Activated T-helper 17 cell treated with anti-CD3 and anti-CD28 coated beads, Interleukin-2, amount 50 U/mL, for 72 hours (primary cell): ENCODE results near the gene POP7. TPM values are rescaled to one million over a fixed set of nuclear protein-coding genes. Genes with fewer than 3 reads are reported as not detected.

Experiments used
- ATAC-seq: fragments of 150-1000 bp; cut with Tn5 transposase; replicated peaks from 2 replicates; pipeline ENCODE4 v1.10.0; 2021; ENCODE audit warnings: mild to moderate bottlenecking, moderate library complexity
- H3K27ac Mint-ChIP-seq: one replicate; pipeline ENCODE4 v1.8.0; 2022; ENCODE audit warnings: mixed read lengths
- H3K27me3 Mint-ChIP-seq: one replicate; pipeline ENCODE4 v1.8.0; 2022; ENCODE audit warnings: mixed read lengths
- H3K36me3 Mint-ChIP-seq: one replicate; pipeline ENCODE4 v1.8.0; 2022; ENCODE audit warnings: low read depth, mild to moderate bottlenecking, mixed read lengths
- H3K4me1 Mint-ChIP-seq: one replicate; pipeline ENCODE4 v1.8.0; 2022; ENCODE audit warnings: mixed read lengths
- H3K4me3 Mint-ChIP-seq: one replicate; pipeline ENCODE4 v1.8.0; 2022; ENCODE audit warnings: mild to moderate bottlenecking, mixed read lengths
- H3K9me3 Mint-ChIP-seq: one replicate; pipeline ENCODE4 v1.8.0; 2022; ENCODE audit warnings: mixed read lengths
- total RNA-seq, 2 donors: library from RNA; stranded (reverse); gene quantifications; one replicate each; pipeline ENCODE4 v1.2.3, GENCODE V29; 2022

The POP7 gene
- total RNA-seq, 2 donors from 2014 or later = 29.6 to 68.9 TPM

GRCh38 chr7:100683659-100684533 lies 22.0 kb upstream of the POP7 start:
- Mint-ChIP-seq H3K27ac (no peak overlapping the region), H3K4me3 (no peak overlapping the region), H3K36me3 (peaks cover 78% of the 10 kb centered on the region), H3K9me3 (no peaks in the 10 kb centered on the region), H3K4me1 (peaks cover 9% of the 10 kb centered on the region), H3K27me3 (no peaks in the 10 kb centered on the region)
- no peak for ATAC-seq

- Mint-ChIP-seq H3K9me3 (no peaks in the 10 kb centered on the region), H3K36me3 (peaks cover 78% of the 10 kb centered on the region), H3K4me3 (no peak overlapping the region), H3K27me3 (no peaks in the 10 kb centered on the region), H3K27ac (no peak overlapping the region), H3K4me1 (peaks cover 5% of the 10 kb centered on the region)
- ATAC-seq = no peak
These were observed 21.3 kb upstream of the POP7 start for GRCh38 chr7:100684534-100685042.

- Mint-ChIP-seq H3K4me3 (no peak overlapping the region), H3K27me3 (no peaks in the 10 kb centered on the region), H3K36me3 (peaks cover 78% of the 10 kb centered on the region), H3K9me3 (no peaks in the 10 kb centered on the region), H3K27ac (no peak overlapping the region), H3K4me1 (peaks cover 2% of the 10 kb centered on the region)
- no peak for ATAC-seq
These were observed 20.8 kb upstream of the POP7 start for GRCh38 chr7:100685049-100685605.

GRCh38 chr7:100685631-100686145 lies 20.2 kb upstream of the POP7 start:
- Mint-ChIP-seq H3K36me3 (peaks cover 74% of the 10 kb centered on the region), H3K4me3 (no peak overlapping the region), H3K9me3 (no peaks in the 10 kb centered on the region), H3K27ac (no peak overlapping the region), H3K4me1 (no peaks in the 10 kb centered on the region), H3K27me3 (no peaks in the 10 kb centered on the region)
- ATAC-seq = no peak

DNA sequence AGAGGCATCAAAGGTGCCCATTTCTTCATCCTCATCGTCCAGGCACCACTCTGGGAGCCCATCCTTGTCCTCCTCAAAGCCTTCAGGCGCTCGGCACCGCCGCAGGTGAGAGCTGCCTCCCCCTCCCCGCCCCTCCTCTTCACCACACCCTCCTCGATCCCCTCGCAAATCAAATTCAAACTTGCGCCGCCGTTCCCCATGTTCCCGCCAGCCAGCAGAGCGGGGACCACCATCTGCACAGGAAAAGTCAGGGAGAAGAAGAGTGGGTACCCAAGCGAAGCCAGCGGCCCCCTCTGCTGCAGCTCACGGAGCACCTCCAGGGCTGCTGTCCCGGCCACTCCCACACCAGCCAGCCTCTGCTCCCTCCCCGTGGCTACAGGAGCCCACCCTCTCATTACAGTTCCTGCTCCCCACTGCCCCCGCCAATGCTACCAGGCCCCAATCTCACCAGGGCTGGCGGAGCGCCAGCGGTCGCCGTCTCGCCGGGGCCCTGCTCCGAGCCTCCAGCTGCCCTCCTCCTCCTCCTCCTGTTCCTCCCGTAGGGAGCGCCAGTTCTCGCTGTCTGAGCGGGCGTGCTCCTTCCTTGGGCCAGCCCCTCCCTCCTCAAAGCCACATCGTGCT lies 19.6 kb upstream of the POP7 start:
- Mint-ChIP-seq H3K27me3 (no peaks in the 10 kb centered on the region), H3K4me1 (no peaks in the 10 kb centered on the region), H3K27ac (no peak overlapping the region), H3K36me3 (peaks cover 72% of the 10 kb centered on the region), H3K9me3 (no peaks in the 10 kb centered on the region), H3K4me3 (no peak overlapping the region)
- ATAC-seq = no peak

- Mint-ChIP-seq H3K27me3 (no peaks in the 10 kb centered on the region), H3K9me3 (no peaks in the 10 kb centered on the region), H3K4me1 (peaks cover 4% of the 10 kb centered on the region), H3K27ac (no peak overlapping the region), H3K4me3 (no peak overlapping the region), H3K36me3 (peaks cover 71% of the 10 kb centered on the region)
- ATAC-seq = no peak
These were observed 19.1 kb upstream of the POP7 start for GRCh38 chr7:100686822-100687211.

DNA sequence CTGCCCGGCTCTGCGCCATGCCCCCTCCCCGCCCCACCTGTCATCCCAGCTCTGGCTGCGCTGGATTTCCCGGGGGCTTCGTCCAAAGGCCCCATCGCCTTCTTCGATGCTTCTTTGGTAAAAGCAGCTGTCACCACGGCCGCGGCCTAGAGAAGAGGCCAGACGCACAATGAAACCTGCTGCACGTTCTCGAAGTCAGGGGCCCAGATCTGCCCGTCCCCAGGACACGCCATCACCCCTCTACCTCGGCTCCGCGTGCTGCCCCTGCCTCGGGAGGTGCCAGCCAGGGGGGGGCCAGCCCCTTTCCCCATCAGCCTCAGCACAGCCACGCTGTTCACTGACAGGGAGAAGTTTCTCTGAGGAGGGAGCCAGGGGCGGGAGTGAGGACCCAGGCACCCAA lies 18.7 kb upstream of the POP7 start:
- Mint-ChIP-seq H3K4me1 (peaks cover 8% of the 10 kb centered on the region), H3K4me3 (no peak overlapping the region), H3K27ac (no peak overlapping the region), H3K36me3 (peaks cover 74% of the 10 kb centered on the region), H3K27me3 (no peaks in the 10 kb centered on the region), H3K9me3 (no peaks in the 10 kb centered on the region)
- no peak for ATAC-seq

DNA sequence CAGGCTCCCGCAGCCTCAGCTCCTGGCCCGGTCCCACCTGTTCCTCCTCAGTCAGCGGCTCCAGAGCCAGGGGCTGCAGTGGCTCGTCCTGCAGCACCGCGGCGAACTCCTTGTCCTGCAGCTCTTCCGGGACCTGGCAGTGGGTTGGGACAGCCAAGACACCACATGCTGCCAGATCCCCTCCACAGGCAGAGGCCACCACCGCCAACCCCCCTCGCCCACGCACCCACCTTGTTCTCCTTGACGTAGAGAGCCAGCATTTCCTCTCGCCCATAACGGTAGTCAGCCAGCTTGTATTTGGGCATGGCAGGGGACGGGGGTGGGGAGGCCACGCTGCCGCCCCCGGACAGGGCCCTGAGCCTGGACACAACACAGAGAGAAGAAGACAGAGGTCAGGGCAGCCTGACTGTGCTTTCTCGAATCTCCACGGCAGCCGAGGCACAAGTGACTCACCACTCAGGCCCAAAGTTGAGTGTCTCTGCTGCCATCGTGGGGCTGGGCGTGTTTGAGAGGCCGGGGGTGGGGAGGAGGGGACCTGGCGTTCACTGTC lies 18.1 kb upstream of the POP7 start:
- H3K27me3 Mint-ChIP-seq = no peaks in the 10 kb centered on the region
- no peak for ATAC-seq
- no peak overlapping the region for H3K27ac Mint-ChIP-seq
- H3K4me1 Mint-ChIP-seq = peaks cover 14% of the 10 kb centered on the region
- H3K9me3 Mint-ChIP-seq = no peaks in the 10 kb centered on the region
- H3K4me3 Mint-ChIP-seq = no peak overlapping the region
- peaks cover 74% of the 10 kb centered on the region for H3K36me3 Mint-ChIP-seq

- H3K27me3 Mint-ChIP-seq = no peaks in the 10 kb centered on the region
- H3K4me1 Mint-ChIP-seq = peaks cover 17% of the 10 kb centered on the region
- H3K27ac Mint-ChIP-seq = peak overlapping the region; percentile 63
- no peak overlapping the region for H3K4me3 Mint-ChIP-seq
- H3K36me3 Mint-ChIP-seq = peaks cover 76% of the 10 kb centered on the region
- no peak for ATAC-seq
- no peaks in the 10 kb centered on the region for H3K9me3 Mint-ChIP-seq
These were observed 17.5 kb upstream of the POP7 start for GRCh38 chr7:100688326-100688860.

GRCh38 chr7:100689230-100690135 lies 16.4 kb upstream of the POP7 start:
- peak overlapping the region; percentile 63 for H3K27ac Mint-ChIP-seq
- no peak overlapping the region for H3K4me3 Mint-ChIP-seq
- H3K9me3 Mint-ChIP-seq = no peaks in the 10 kb centered on the region
- peaks cover 73% of the 10 kb centered on the region for H3K36me3 Mint-ChIP-seq
- ATAC-seq = no peak
- H3K4me1 Mint-ChIP-seq = peaks cover 17% of the 10 kb centered on the region
- H3K27me3 Mint-ChIP-seq = no peaks in the 10 kb centered on the region

DNA sequence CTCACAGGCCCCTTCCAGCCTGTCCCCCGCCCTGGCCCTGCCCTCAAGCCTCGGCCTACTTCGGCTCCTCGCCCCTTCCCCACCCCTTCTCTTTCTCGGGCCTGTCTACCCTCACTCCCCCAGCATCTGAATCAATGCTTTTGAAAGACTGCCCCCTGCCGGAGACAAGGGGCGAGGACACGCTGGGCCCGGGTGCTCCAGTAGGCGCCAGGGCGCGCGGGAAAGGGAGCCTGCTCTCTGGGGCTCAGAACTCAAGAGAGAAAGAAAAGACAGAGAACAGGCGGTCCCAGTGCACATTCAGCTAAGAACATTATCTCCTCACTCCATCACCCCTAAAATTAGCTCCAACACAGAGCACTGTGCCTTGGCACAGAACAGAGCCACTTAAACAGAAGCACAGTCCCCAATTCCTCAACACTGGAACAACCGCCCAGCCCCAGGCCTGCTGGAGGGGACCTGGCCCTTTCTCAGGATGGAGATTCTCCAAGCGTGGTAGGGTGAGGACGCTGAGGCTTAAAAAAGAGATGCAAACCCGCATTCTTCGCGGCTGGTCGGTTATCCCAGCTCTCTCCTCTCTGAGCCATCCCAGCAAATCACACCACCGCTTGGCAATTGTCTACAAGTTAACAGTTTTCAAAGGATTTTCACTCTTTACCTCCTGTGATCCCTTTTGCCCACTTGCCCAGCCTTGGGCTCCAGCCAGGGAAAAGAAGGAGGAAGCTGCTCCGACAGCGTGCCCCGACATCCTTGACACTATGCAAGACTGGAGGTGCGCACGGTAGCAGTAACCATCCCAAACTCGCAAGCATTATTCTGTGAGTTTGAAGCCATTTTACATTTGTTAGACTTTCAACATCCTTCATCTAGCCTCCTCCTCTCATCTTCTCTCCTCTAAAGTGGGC lies 14.0 kb upstream of the POP7 start:
- H3K27ac Mint-ChIP-seq = peak overlapping the region; percentile 89
- H3K4me3 Mint-ChIP-seq = peak overlapping the region; percentile 89
- H3K36me3 Mint-ChIP-seq = peaks cover 52% of the 10 kb centered on the region
- peaks cover 23% of the 10 kb centered on the region for H3K4me1 Mint-ChIP-seq
- H3K27me3 Mint-ChIP-seq = no peaks in the 10 kb centered on the region
- ATAC-seq = peak; percentile 81
- no peaks in the 10 kb centered on the region for H3K9me3 Mint-ChIP-seq

- no peaks in the 10 kb centered on the region for H3K9me3 Mint-ChIP-seq
- peaks cover 23% of the 10 kb centered on the region for H3K4me1 Mint-ChIP-seq
- H3K27ac Mint-ChIP-seq = peak overlapping the region; percentile 89
- peak overlapping the region; percentile 89 for H3K4me3 Mint-ChIP-seq
- peaks cover 46% of the 10 kb centered on the region for H3K36me3 Mint-ChIP-seq
- no peak for ATAC-seq
- H3K27me3 Mint-ChIP-seq = no peaks in the 10 kb centered on the region
These were observed 13.4 kb upstream of the POP7 start for GRCh38 chr7:100692578-100692961.
